IPS DF 4.7 (cell line): ENCODE measurements around the gene ABR.
A peak's percentile ranks its signal among the peaks of the same experiment; 100 is the strongest.

Source experiments
- DNase-seq: peaks from one replicate; pipeline ENCODE4 v3.0.0-alpha.2; 2013; ENCODE audit warnings: low spot score; ENCODE audit errors: extremely low read depth

Gene ABR

GRCh38 chr17:1011138-1011537, 168.6 kb downstream of the ABR start:
- DNase-seq: no peak

DNA sequence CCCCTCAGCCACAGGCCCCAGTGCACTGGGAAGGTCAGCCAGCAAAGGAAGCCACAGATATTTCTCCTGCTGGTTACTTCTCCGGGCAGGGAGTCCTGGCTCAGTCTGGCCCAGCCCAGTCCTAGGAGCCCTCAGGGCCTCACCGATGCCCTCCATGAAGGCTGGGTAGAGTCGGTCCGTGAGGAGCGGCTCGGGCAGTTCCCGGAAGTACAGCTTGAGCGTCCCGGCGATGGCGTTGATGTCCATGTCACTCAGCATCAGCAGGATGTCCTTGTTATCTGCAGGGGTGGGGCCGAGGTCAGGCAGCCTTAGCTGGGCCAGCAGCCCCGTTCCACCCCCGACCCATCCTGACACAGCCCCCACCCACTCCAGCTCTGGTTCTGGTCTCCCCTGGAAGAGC, 169.2 kb downstream of the ABR start:
- DNase-seq: no peak

GRCh38 chr17:1010086-1010450, 169.7 kb downstream of the ABR start:
- DNase-seq: no peak

- DNase-seq: no peak
Measured at GRCh38 chr17:1009229-1010085, 170.3 kb downstream of the ABR start.

DNA sequence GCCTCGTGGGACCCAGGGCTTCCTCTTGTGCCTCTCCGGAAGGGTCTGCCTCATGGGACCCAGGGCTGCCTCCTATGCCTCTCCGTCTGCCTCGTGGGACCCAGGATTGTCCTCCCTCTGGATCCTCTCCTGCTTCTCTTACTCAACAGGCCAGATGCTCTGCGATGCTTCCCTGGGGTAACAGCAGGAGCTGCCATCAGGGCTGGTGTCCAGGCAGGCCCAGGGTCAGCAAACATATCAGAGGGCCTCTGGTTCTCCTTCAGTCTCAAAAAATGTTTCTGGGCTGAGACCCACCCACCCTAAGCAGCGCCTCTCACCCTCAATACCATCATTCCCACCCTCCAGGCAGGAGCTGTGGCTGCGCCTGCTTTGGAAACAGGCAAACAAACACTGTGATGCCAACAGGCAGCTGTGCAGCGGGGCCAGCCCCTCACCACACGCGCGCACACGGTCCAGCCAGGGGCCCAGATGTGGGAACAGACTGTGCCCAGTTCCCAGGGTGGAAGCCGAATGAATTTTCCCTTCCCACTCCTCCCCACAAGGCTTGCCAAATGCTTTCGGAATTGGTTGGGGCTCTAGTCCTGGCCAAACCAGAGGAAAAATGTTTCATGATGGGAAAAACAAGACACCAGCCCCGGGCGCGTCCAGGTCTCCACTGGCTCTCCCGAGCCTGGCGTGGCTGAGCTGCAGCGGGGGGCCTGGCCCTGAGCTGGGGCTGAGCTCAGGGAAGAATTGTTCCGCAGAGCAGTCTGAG, 171.6 kb downstream of the ABR start:
- no peak for DNase-seq

- no peak for DNase-seq
Measured at GRCh38 chr17:1007310-1008007, 172.3 kb downstream of the ABR start.

- DNase-seq: no peak
Measured at GRCh38 chr17:1006054-1006453, 173.7 kb downstream of the ABR start.

DNA sequence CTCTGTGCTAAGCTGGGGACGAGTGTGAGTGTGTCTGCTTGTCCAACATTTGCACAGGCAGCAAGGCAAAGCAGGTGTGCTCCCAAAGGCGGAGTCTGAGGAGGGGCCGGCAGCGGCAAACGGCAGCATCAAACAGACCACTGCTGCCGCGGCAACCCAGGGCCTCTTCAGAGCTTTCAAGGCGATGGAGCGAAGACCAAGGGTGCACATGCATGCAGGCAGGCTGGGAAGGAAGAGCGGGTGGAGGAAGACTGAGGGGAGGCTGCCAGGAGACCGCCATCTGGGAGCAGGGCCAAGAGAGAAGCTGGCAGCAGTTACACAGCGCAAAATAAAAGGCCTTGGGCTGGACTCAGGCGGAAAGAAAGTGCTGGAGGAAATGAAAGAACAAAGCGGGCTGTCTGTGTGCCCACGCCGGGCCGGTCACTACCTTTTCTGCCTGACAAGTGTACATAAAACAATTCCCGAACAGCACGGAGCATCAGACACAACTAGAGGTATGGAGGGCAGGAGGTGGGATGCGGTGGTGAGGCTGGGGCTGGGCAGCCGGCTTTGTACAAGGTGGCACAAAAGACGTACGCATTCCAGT, 174.3 kb downstream of the ABR start:
- DNase-seq: no peak

DNA sequence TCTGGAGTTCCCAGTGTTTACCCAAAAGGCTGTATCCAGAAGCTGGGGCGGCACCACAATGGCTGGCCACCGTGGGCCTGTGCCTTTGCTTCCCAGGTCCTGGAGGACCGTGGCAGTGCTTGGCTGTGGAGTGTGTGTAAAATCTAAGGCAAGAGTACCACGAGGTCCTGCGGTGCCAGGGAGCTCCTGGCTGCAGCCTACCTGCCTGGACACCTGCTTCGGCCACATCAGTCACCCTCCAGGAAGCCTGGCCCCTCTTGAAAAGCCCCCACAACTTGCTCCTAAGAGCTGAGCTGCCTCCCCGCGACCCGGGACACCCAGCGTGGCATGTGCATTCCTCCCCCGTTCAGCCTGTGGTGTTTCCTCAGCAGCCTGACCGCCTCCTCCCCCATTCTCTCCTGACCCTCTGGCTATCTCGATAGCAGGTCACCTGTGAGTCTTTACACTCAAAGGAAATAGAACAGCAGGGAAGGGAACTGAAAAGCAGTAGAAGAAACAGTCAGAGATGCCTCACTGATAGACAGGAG, 174.9 kb downstream of the ABR start:
- no peak for DNase-seq

- DNase-seq: no peak
Measured at GRCh38 chr17:1003972-1004768, 175.6 kb downstream of the ABR start.

DNA sequence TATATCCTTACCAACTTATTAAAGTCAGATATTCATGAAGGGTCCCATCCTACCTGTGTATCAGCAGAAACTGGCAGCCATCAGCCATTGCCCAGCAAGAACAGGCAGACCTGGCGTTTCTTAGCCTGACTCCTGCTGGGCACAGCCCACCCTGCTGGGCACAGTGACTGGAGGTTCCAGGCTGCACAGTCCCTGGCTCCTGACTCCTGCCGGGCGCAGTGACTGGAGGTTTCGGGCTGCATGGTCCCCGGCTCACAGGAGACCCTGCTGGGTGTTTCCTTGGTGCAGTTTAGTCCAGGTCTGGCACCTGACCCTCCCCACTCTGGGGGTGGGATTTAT, 176.2 kb downstream of the ABR start:
- no peak for DNase-seq

GRCh38 chr17:1002771-1003555, 176.8 kb downstream of the ABR start:
- no peak for DNase-seq

DNA sequence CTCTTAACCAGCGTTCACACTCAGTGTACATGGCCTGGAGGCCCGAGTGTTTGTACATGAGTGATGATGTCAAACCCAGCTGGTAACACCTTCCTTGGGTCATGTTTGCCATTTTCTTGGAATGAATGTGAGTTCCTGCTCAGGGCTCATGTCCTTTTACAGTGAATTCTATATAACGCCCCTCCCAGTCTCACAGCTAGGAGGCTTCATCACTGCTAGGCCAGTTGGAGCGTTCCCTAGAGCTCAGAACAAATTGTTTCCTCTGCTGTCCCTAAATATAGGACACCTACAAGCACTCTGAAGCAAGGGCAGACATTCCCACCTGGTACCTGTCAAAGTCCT, 177.4 kb downstream of the ABR start:
- DNase-seq: no peak

GRCh38 chr17:1001640-1002411, 178.0 kb downstream of the ABR start:
- DNase-seq: no peak

- no peak for DNase-seq
Measured at GRCh38 chr17:1000597-1001461, 179.0 kb downstream of the ABR start.

GRCh38 chr17:998111-998510, 181.7 kb downstream of the ABR start:
- no peak for DNase-seq

DNA sequence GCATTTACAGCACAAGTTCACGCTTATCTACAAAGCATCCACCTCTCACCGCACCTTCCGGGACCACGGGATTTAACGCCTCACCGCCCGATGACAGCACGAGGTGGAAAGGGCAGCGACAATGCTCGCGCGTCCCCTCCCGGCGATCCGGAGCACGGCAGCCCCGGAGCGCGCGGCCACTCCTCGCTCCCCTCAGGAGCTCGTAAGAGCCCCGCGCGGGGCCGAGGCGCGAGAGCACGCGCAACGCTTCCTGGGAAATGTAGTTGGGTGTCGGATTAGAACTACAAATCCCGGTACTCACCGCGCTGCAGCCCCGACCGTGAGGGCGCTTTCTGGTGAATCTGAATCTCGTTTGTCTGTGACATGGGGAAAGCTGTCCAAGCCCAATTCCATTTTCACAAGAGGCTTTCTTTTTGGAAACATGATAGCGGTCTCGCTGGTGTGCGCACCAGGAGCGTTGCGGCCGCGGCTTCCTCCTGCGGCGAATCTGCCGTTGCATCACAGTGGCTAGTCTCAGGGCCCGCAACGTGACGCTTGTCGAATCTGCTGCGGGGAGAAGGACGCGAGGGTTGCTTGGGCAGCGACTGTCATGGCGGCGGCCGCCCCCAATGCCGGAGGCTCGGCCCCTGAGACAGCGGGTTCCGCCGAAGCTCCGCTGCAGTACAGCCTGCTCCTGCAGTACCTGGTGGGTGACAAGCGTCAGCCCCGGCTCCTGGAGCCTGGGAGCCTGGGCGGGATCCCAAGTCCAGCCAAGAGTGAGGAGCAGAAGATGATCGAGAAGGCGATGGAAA, 183.0 kb downstream of the ABR start, which contains the start of gene TIMM22:
Gene TIMM22, plus strand, starts transcription at position 576 of the 791 bp plus-strand sequence. Its CDS starts 14 bp downstream, at position 590.
- peak; percentile 89 for DNase-seq
